ENCODE results near the gene POU3F3. TPM values are rescaled to one million over a fixed set of nuclear protein-coding genes. Genes with fewer than 3 reads are reported as not detected.

POU3F3 gene
- total RNA-seq, 1 experiment from 2014 or later: not detected

GRCh38 chr2:104878863-104879512 lies 25.1 kb downstream of the POU3F3 start:
- intact Hi-C loops (cut with micrococcal nuclease): no loop called here
- CTCF ChIA-PET: no interaction called here

GRCh38 chr2:104880076-104880475 lies 26.2 kb downstream of the POU3F3 start:
- TF ChIP-seq EGR1 (IDR thresholded peaks at IDR 0.05; ENCODE audit: low read depth) (no peak), REST (IDR thresholded peaks at IDR 0.05; ENCODE audit: low read depth) (no peak), FOSL1 (IDR thresholded peaks at IDR 0.05; ENCODE audit: low read depth) (no peak), ZNF274 (IDR thresholded peaks at IDR 0.05; ENCODE audit: low read depth, low read length) (no peak), ZBTB33 (IDR thresholded peaks at IDR 0.05; ENCODE audit: extremely low read depth, insufficient replicate concordance, low read length) (no peak)
- H3K4me2 ChIP-seq (ENCODE audit: low read length): no peak overlapping the region
- no peaks in the 10 kb centered on the region for H3K4me1 ChIP-seq (ENCODE audit: control insufficient read depth in 1 of 2, insufficient read depth in 2 of 2, low read length in 2 of 2)
- BruUV-seq (replicated peaks): no TSS peak
- no peaks in the 10 kb centered on the region for H3K36me3 ChIP-seq (ENCODE audit: control insufficient read depth in 1 of 2, insufficient read depth in 2 of 2, low read length in 2 of 2)
- ChIA-PET CTCF (interaction anchor here (1.2 kb wide), 1 partner anchor 30 kb away, joined by 5 read pairs; no protein-coding TSS in a partner anchor), RAD21 (ENCODE audit: low non-redundant PET in 1 of 2, low total read pairs in 2 of 2, uncharacterized antibody in 2 of 2, unreplicated experiment in 2 of 2) (no interaction called here), POLR2A (no interaction called here)
- H3K9me3 ChIP-seq (ENCODE audit: control insufficient read depth in 1 of 2, insufficient read depth in 1 of 2, low read depth in 1 of 2, low read length in 2 of 2): no peaks in the 10 kb centered on the region
- no peaks in the 10 kb centered on the region for H3K79me2 ChIP-seq (ENCODE audit: insufficient read depth, low read length)
- H3K9ac ChIP-seq (ENCODE audit: low read length): no peak overlapping the region
- no peak for ATAC-seq
- no peak overlapping the region for H2AFZ ChIP-seq (ENCODE audit: low read depth, low read length, poor library complexity, severe bottlenecking)
- H3K9me2 ChIP-seq (ENCODE audit: insufficient read depth): no peaks in the 10 kb centered on the region
- intact Hi-C loops (cut with micrococcal nuclease): no loop called here
- H3K4me3 ChIP-seq (replicated peaks in 1 of 2; ENCODE audit: low read depth in 1 of 2, low read length in 2 of 2): no peak overlapping the region
- peaks cover 48% of the 10 kb centered on the region for H3K27me3 ChIP-seq (ENCODE audit: insufficient read depth, low read length)
- no peak for DNase-seq (ENCODE audit: low read depth, low spot score)
- H4K20me1 ChIP-seq (ENCODE audit: insufficient read depth): no peaks in the 10 kb centered on the region
- H3K27ac ChIP-seq (ENCODE audit: low read depth, low read length): no peak overlapping the region

More at GRCh38 chr2:104878863-104879512, 25.1 kb downstream of the POU3F3 start:
- POLR2A ChIA-PET: no interaction called here
- Histone ChIP-seq H3K36me3 (ENCODE audit: control insufficient read depth in 1 of 2, insufficient read depth in 2 of 2, low read length in 2 of 2) (no peaks in the 10 kb centered on the region), H3K4me3 (replicated peaks in 1 of 2; ENCODE audit: low read depth in 1 of 2, low read length in 2 of 2) (no peak overlapping the region), H3K9me3 (ENCODE audit: control insufficient read depth in 1 of 2, insufficient read depth in 1 of 2, low read depth in 1 of 2, low read length in 2 of 2) (no peaks in the 10 kb centered on the region), H3K79me2 (ENCODE audit: insufficient read depth, low read length) (no peaks in the 10 kb centered on the region), H3K9ac (ENCODE audit: low read length) (no peak overlapping the region), H3K4me2 (ENCODE audit: low read length) (no peak overlapping the region), H2AFZ (ENCODE audit: low read depth, low read length, poor library complexity, severe bottlenecking) (no peak overlapping the region), H3K9me2 (ENCODE audit: insufficient read depth) (no peaks in the 10 kb centered on the region), H3K27ac (ENCODE audit: low read depth, low read length) (no peak overlapping the region), H4K20me1 (ENCODE audit: insufficient read depth) (no peaks in the 10 kb centered on the region), H3K4me1 (ENCODE audit: control insufficient read depth in 1 of 2, insufficient read depth in 2 of 2, low read length in 2 of 2) (no peaks in the 10 kb centered on the region), H3K27me3 (ENCODE audit: insufficient read depth, low read length) (peaks cover 37% of the 10 kb centered on the region)
- no peak for TF ChIP-seq CEBPB (IDR thresholded peaks at IDR 0.05; ENCODE audit: low read depth)
- BruUV-seq (replicated peaks): no TSS peak
- DNase-seq (ENCODE audit: low read depth, low spot score): no peak
- RAD21 ChIA-PET (ENCODE audit: low non-redundant PET in 1 of 2, low total read pairs in 2 of 2, uncharacterized antibody in 2 of 2, unreplicated experiment in 2 of 2): no interaction called here
- no peak for ATAC-seq

All from HCT116 (cell line).